WTC11 (cell line): Measurements from ENCODE around the gene GNLY.

Experiments
- CREM ChIP-seq: sonication (generic); formaldehyde crosslinking; IDR thresholded peaks from 2 replicates; pipeline ENCODE4 v1.8.1; 2022; ENCODE audit warnings: mild to moderate bottlenecking, missing genetic modification reagents, moderate library complexity
- CTCF ChIP-seq: fragments of 200-600 bp; IDR thresholded peaks from 2 replicates; pipeline ENCODE4 v1.8.0; 2022; ENCODE audit warnings: antibody characterized with exemption
- ELF4 ChIP-seq: sonication (generic); formaldehyde crosslinking; IDR thresholded peaks from 2 replicates; pipeline ENCODE4 v1.8.1; 2022; ENCODE audit warnings: low read depth, mild to moderate bottlenecking, moderate library complexity, missing genetic modification reagents
- HMGXB4 ChIP-seq: sonication (generic); formaldehyde crosslinking; IDR thresholded peaks from 2 replicates; pipeline ENCODE4 v1.8.1; 2023; ENCODE audit warnings: mild to moderate bottlenecking, moderate library complexity, missing genetic modification reagents
- JUN ChIP-seq: sonication (generic); formaldehyde crosslinking; IDR thresholded peaks from 2 replicates; pipeline ENCODE4 v1.8.0; 2023; ENCODE audit warnings: mild to moderate bottlenecking, missing genetic modification reagents
- NR1H2 ChIP-seq: sonication (generic); formaldehyde crosslinking; IDR thresholded peaks from 2 replicates; pipeline ENCODE4 v1.9.0; 2021; ENCODE audit warnings: mild to moderate bottlenecking, moderate library complexity, missing genetic modification reagents
- ZNF232 ChIP-seq: sonication (generic); formaldehyde crosslinking; IDR thresholded peaks from 2 replicates; pipeline ENCODE4 v1.8.0; 2022; ENCODE audit warnings: mild to moderate bottlenecking, missing genetic modification reagents

DNA sequence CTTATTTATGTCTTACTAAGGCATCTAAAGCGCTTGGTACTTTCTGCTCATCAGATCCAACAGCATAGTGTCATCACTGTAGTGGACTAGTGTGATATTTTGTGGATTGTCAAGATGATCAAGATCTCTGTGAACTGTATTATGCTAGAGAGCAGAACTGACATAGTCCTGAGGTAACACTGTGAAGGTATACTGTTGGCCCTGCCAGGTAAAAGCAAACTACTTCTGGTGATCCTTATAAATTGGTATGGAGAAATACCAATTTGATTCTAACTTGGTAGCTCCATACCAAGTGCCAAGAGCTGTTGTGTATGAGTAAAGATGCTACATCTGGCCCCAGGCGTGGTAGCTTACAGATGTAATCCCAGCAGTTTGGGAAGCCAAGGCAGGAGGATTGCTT lies 42.1 kb upstream of the GNLY start:
- TF ChIP-seq NR1H2 (CRISPR knock-in tag) (no peak), CREM (CRISPR knock-in tag) (no peak), JUN (no peak), CTCF (no peak), HMGXB4 (CRISPR knock-in tag) (no peak), ELF4 (no peak), ZNF232 (CRISPR knock-in tag) (no peak)
